ENCODE data around the gene FKBP15. TPM values are rescaled to one million over a fixed set of nuclear protein-coding genes. Genes with fewer than 3 reads are reported as not detected.

Gene FKBP15
- total and polyA plus RNA-seq, 12 donors: 14.1 to 38.1 (median 28.3) TPM

- WGBS, 4 donors: 8 to 11% (median 10%) methylated on average over 14 to 20 of the region's 20 CpGs
- intact Hi-C loops (cut with DNase I): no loop called here
- DNase-seq: peak in 1 of 7 donors; percentile 42
- Histone ChIP-seq H3K27me3 (no peaks in the 10 kb centered on the region), H3K4me1 (replicated peaks in 1 of 2) (peaks cover 14 to 44% of the 10 kb centered on the region in 2 donors), H3K27ac (peak overlapping the region; percentile 65 to 92 (median 86)), H3K9me3 (replicated peaks in 1 of 3) (no peaks in the 10 kb centered on the region), H3K4me3 (peak overlapping the region in 3 of 4 donors; percentile 48 to 87 (median 82)), H3K36me3 (replicated peaks in 1 of 2) (no peaks in the 10 kb centered on the region)
- TF ChIP-seq CTCF (IDR thresholded peaks at IDR 0.05): no peak
Measured at GRCh38 chr9:113221800-113222481, 864 bp upstream of the FKBP15 start.

GRCh38 chr9:113220467-113221002 lies 542 bp downstream of the FKBP15 start:
- peak overlapping the region; percentile 9 to 87 (median 72) for H3K4me3 ChIP-seq
- H3K9me3 ChIP-seq (replicated peaks in 1 of 3): no peaks in the 10 kb centered on the region
- DNase-seq: no peak
- intact Hi-C loops (cut with DNase I): no loop called here
- no peak for TF ChIP-seq POLR2A (IDR thresholded peaks at IDR 0.05)
- TF ChIP-seq CTCF (IDR thresholded peaks at IDR 0.05): no peak
- WGBS, 4 donors: 5 to 8% (median 7%) methylated on average over 9 to 11 of the region's 11 CpGs
- peak overlapping the region; percentile 8 to 92 (median 86) for H3K27ac ChIP-seq
- peaks cover 14 to 47% of the 10 kb centered on the region in 2 donors for H3K4me1 ChIP-seq (replicated peaks in 1 of 2)
- no peaks in the 10 kb centered on the region for H3K27me3 ChIP-seq
- H3K36me3 ChIP-seq (replicated peaks in 1 of 2): no peaks in the 10 kb centered on the region

- TF ChIP-seq POLR2A (IDR thresholded peaks at IDR 0.05): no peak
- WGBS, 4 donors: 22 to 43% (median 34%) methylated on average over 1 of the region's 1 CpG
- DNase-seq: no peak
- H3K4me3 ChIP-seq: peak overlapping the region in 2 of 4 donors; percentile 82 to 87
- H3K27ac ChIP-seq: peak overlapping the region in 4 of 5 donors; percentile 18 to 92 (median 64)
- H3K4me1 ChIP-seq (replicated peaks in 1 of 2): peaks cover 14 to 51% of the 10 kb centered on the region in 2 donors
- H3K36me3 ChIP-seq (replicated peaks in 1 of 2): no peaks in the 10 kb centered on the region
- no peaks in the 10 kb centered on the region for H3K27me3 ChIP-seq
- intact Hi-C loops (cut with DNase I): no loop called here
- H3K9me3 ChIP-seq (replicated peaks in 1 of 3): no peaks in the 10 kb centered on the region
Measured at GRCh38 chr9:113219969-113220368, 1.1 kb downstream of the FKBP15 start.

GRCh38 chr9:113219186-113219936 lies 1.7 kb downstream of the FKBP15 start:
- Histone ChIP-seq H3K36me3 (replicated peaks in 1 of 2) (no peaks in the 10 kb centered on the region), H3K27ac (peak overlapping the region in 4 of 5 donors; percentile 18 to 92 (median 64)), H3K27me3 (no peaks in the 10 kb centered on the region), H3K9me3 (replicated peaks in 1 of 3) (no peaks in the 10 kb centered on the region), H3K4me3 (peak overlapping the region in 1 of 4 donors; percentile 13), H3K4me1 (replicated peaks in 1 of 2) (peaks cover 14 to 56% of the 10 kb centered on the region in 2 donors)
- 67 to 77% (median 73%) methylated on average over 3 of the region's 3 CpGs for WGBS, 4 donors
- intact Hi-C loops (cut with DNase I): no loop called here
- TF ChIP-seq POLR2A (IDR thresholded peaks at IDR 0.05): no peak
- no peak for TF ChIP-seq CTCF (IDR thresholded peaks at IDR 0.05)
- DNase-seq: no peak

Data from adrenal gland (tissue), 12 donors.